Measurements from ENCODE around the gene ANKRD36.
"Not testable (repeated sequence)": the region's sequence is repeated elsewhere in the genome, so short reads cannot be mapped to it uniquely, and the experiment has no call there.

ANKRD36 gene

DNA sequence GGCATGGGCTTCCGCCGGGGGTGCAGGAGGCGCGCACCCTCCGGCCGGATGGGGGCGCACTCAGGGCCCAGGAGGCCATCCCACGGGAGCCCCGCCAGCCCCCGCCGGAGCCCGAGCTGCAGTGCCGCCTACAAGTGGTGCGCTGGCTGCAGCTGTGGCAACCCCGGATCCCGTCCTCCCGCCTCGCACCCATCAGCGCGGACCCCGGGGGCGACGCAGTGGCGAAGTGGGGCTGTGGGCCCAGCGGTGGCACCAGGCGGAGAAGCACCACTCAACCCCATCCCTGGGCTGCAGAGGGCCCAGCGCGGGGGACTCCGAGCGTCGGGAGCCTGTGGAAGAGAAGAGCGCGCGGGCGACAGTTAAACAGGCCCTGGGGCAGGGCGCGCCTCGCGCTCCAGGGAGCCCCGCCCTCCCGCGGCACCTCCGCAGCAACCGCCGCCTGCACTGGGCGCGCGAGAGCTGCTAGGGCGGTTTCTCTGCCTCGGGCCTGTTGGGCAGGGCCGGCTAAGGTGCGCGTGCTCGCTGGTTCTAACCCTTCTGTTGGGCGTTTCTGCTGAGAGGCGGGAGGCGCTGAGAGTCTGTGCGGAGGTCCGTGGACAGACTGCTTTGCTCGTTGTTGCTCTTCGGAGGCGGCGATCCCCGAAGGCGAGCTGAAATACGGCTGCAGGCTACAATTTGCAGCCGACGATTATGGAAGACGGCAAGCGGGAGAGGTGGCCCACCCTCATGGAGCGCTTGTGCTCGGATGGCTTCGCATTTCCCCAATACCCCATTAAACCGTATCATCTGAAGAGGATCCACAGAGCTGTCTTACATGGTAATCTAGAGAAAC lies at the start of gene ANKRD36:
Gene ANKRD36, plus strand, starts transcription at position 104 of the 832 bp plus-strand sequence. Its CDS starts 587 bp downstream, at position 691.
- DNase-seq: not testable (repeated sequence)

DNA sequence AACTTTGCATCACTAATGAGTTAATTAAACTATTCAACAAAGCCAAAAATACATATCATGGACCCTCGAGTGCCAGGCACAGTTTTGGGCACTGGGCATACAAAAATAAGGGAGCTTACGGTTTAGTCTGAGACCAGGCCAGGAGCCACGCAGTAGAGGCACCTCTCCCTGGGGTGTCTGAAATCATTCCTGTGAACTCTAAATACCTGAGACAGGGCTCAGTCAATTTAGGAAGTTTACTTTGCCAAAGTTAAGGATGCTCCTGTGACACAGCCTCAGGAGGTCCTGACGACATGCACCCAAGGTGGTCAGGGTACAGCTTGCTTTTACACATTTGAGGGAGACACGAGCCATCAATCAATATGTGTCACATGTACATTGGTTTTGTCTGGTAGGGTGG lies 46.9 kb upstream of the ANKRD36 start:
- DNase-seq: not testable (repeated sequence)

DNA sequence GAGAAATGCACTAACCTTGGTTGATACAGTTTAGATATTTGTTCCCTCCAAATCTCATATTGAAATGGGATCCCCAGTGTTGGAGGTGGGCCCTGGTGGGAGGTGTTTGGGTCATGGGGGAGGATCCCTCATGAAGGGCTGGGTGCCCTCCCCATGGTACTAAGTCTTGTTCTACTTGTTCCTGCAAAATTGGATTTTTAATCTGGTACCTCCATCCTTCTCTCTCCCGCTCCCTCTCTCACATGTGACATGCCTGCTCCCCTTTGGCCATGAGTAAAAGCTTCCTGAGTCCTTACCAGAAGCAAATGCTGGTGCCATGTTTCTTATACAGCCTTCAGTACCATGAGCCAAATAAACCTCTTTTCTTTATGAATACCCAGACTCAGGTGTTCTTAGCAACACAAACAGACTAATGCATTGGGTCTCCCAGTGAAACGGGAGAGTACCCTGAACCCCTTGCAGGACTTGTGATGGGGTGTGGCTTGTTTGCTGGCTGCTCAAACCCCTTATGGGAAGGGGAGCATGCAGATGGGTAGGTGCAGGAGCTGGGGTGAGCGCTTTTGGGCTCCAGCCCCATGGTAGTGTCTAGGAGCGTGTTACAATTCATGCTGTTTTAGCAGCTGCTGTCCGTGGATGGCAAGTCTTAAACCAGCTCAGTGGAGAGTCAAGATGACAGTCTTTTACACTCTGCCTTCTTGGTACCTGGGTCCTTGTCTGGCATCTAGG lies 45.5 kb upstream of the ANKRD36 start:
- DNase-seq: peak in 1 of 2 experiments; percentile 16

DNA sequence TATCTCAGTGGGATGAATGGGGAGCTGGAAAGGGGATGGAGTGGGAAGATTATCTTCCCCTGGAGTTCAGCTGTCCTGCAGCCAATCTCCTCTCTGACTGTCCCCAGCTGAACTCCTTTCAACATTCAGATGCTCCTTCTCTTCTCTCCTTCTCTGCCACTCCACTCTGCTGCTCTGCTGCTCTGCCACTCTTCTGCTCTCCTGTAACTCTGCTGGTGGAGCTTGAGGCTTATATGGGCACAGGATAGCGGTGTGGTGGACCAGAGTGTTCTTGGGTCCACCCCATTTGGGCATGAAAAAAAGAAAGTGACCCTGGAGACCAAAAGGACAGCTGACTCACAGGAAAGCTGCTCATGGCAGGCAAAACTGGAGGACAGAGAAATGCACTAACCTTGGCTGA lies 44.9 kb upstream of the ANKRD36 start:
- peak in 1 of 2 experiments; percentile 16 for DNase-seq

DNA sequence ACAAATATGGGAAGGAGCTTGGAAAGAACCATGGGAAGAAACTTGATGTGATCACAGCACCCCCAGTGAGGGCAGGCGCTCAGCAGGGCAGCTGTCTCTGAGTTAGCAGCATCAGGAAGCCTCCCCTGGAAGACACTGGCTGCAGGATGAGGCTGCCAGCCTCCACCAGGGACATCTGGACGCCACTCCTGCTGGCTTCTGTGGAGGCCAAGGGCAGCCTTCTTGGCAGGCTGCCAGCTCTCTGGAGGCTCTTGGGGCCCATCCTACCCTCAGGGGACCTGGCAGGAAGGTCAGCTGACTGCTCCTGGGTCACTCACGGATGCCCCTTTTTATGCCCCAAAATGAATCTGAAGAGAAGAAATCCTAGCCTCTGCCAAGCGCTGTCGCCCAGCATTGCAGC lies 44.2 kb upstream of the ANKRD36 start:
- DNase-seq: peak; percentile 18 to 73

DNA sequence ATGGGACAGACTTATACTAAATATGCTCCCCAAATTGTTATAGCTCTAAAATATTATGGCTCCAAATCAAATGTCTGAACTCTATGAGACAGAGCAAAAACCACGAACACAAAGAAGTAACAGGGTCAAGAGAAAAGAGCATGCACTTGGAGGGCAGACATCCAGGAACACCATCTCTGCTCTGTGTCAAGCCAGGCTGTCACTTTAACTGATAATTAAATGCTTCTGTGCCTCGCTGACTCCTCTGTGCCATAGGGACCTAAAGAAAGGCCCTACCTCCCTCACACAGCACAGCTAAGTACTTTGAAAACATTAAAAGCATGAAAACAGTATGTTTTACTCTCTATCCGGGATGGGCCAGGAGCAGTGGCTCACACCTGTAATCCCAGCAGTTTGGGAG lies 42.0 kb upstream of the ANKRD36 start:
- not testable (repeated sequence) for DNase-seq

DNA sequence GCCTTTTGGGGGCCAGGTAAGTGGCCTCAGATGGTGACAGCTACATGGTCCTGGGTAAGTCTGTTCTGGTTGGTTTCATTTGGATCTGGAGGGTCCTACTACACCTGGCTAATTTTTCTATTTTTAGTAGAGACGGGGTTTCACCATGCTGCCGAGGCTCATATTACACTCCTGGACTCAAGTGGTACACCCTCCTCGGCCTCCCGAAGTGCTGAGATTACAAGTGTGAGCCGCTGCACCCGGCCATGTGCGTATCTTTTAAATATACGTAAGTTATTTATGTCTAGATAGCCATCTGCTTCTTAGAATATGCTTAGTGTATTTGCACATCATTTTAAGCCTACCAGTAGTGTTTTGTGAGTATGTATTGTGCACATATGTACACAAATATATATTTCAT lies 35.7 kb upstream of the ANKRD36 start:
- DNase-seq: peak; percentile 22 to 63

DNA sequence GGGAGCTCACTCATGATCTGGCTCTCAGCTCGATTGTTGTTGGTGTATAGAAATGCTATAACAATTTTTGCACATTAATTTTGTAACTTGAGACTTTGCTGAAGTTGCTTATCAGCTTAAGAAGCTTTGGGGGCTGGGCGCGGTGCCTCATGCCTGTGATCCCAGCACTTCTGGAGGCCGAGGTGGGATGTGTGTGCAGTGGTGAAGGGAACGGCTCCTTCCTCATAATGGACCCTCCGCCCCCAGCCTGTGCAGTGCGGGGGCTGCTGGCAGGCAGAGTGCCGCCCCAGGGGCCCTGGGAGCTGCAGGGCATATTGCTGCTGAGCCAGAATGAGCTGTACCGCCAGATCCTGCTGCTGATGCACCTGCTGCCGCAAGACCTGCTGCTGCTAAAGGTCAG lies 32.1 kb upstream of the ANKRD36 start:
- DNase-seq: peak in 1 of 2 experiments; percentile 6

DNA sequence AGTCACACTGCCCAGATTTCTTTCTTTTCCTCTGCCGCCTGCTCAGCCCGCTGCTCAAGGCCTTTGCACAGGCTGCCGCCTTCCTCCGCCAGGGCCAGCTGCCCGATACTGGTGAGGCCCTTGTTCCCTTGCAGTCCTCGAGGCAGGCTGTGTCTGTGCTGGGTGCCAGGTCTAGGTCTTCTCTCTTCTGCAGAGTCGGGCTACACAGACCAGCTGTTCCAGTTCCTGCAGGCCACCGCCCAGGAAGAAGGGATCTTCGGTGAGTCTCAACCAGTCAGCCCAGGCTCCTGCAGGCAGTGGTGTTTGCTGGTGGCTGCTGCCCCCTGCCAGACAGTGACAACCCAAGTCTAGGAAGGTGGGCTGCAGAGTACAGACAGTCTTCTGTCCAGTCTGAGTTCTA lies 30.7 kb upstream of the ANKRD36 start:
- peak; percentile 13 to 69 for DNase-seq

DNA sequence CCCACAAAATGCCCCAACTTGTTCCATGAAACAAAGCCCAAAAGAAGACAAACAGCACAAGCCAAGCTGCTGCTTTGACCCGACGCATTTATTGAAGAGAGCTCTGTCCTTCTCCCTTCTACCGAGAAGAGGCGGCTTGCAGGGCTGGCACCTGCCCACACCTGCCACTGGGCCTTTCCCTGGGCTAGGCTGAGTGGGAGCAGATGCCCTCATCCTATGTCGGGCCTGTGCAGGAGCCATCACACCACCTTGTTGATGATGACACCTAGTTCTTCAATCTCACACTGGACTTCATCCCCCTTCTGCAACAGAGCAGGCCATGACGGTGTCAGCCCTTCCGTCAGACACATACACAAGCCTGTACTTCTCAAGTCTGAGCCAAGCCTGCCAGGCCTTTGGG lies 29.4 kb upstream of the ANKRD36 start:
- DNase-seq: not testable (repeated sequence)

DNA sequence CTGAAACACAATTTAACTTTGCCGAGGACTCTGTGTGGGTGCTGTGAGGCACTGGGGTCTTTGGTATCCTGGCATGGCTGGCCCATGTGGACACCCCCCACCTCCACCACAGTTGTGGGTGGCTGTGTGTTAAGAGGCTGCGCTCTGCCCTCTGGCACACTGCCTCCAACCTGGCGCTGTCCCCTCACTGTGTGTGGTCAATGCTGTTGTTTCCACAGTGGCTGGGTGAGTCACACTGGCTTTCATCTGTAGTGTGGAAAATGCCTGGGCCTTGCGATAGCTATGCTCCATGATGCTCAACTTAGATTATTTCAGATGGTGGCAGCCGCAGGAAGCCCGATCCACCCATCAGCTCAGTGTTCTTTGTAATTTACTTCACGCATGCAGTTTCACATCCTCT lies 27.9 kb upstream of the ANKRD36 start:
- DNase-seq: not testable (repeated sequence)

DNA sequence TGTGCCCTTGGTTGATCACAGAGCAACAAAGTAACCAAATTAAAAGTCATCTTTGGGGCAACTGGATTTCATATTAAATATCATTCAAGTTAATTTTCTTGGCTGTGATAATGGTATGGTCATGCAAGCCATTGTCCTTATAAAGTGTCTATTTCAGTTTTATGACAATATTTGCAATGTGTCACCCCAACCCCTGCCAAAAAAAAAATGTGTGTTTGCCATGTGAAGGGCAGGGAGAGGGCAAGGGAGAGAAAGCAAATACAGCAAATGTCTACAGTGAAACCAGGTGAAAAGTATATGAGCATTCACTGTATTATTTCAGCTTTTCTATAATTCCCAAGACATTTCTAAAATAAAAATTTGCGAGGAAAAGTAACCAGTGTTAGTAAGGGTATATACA lies 24.2 kb upstream of the ANKRD36 start:
- not testable (repeated sequence) for DNase-seq

DNA sequence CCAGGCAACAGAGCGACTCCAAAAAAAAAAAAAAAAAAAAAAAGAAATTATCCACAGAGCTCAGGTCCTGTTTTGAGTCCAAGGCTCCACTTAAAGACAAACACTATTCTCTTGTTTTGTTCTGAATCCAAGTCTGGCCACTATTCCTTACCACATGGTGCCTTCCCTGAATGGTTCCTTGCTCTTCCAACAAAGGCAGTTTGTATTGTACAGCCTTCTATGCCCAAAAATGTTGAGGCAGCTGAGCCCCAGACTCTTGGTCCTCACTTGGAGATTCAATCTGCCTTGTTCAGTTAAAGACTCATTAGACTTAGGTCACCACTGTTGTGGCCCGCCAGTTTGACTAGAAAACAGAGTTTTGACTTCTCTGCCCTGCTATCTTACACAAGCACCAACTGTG lies 20.0 kb upstream of the ANKRD36 start:
- not testable (repeated sequence) for DNase-seq

DNA sequence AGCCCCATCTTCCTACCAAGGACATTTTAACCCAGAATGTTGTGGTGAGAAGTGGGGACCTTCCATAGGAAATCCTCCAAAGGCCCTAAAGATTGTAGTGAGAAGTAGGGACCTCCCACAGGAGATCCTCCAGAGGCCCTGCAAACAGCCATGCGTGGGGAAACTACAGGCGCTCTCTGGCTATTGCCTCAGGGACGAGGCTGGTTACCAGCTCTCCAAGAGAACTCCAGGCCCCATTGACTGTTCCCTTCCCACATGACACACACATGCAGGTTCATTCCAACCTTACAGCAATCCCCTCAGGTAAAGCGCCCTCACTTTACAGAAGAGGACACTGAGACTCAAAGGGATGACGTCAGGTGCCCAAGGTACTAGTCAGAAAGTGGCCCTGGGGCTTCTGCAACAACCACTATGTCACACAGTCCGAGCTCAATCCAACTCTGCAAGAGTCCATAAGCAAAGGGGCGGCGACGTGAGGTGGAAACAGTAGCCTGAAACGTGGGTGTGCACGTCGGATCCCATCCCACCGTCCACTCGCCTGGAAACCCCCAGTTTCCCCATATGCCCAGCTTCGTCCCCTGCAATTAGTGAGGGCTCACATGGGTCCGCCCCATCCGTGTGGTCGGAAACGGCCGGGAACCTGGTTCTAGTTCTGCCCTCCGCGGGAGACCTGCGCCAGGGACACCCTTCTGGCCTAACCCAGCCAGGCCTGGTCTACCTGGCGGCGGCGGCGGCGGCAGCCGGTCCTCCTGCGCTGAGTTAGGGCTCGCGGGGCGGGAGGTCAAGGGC lies 18.8 kb upstream of the ANKRD36 start:
- not testable (repeated sequence) for DNase-seq

DNA sequence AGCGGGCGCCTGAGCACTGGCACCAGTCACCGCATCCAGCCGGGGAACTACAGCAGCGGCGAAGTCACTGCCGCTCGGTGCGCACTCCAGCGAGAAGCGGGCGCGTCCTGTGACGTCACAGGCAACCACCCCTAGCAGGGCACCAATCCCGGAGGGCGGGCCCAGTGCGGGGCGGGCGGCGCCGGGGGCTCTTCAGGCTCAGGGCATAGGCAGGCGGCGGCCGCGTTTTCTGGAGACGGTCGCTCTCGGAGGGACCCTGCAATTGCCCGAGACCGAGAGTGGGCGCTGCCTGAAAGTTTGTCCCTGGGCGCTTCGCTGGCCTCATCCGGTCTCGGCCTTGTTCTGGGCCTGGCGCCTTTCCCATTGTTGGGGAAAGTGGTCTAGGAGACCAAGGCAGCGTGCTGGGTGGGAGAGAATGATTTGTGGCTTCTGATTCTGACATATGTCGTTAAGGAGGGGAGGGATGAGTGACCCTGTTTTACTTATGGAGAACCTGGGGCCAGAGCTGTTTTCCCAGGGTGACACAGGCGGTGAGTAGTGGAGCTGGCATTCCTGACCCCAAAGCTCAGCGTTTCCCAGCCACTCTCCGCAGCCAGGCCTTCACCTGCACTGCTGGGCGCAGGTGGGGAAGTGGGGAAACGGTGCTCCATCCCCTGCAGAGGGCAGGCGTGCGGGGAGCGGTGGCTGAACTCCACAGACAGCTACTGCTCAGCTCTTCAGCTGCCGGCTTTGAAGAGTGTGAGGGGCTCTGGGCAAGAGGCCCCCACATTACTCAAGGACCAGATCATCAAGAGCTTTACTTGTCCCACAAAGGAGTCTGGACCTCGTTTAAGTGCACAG lies 18.0 kb upstream of the ANKRD36 start, which contains the start of gene FAHD2B:
Gene FAHD2B, minus strand, starts transcription at position 111 of the 840 bp plus-strand sequence. CDS start 3,176 bp downstream, outside the sequence.
- peak; percentile 18 to 56 for DNase-seq

DNA sequence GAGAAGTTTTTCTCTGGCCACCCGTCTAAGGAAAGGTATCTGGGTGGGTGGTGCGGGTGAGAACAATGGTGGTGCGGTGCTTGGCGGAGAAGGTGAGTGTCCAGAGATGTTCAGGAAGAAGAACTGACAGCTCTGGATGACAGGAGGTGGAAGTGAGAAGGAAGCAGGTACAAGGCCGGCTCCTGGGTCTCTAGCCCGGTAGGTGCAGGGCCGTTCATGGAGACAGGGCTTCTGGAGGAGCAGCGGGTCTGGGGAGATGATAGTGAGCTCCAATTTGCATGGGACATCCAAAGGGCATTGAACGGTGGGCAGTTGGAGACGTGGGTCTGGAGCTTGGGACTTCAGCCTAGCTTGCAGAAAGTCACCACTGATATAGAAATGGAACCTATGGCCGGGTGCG lies 17.3 kb upstream of the ANKRD36 start:
- DNase-seq: no peak

DNA sequence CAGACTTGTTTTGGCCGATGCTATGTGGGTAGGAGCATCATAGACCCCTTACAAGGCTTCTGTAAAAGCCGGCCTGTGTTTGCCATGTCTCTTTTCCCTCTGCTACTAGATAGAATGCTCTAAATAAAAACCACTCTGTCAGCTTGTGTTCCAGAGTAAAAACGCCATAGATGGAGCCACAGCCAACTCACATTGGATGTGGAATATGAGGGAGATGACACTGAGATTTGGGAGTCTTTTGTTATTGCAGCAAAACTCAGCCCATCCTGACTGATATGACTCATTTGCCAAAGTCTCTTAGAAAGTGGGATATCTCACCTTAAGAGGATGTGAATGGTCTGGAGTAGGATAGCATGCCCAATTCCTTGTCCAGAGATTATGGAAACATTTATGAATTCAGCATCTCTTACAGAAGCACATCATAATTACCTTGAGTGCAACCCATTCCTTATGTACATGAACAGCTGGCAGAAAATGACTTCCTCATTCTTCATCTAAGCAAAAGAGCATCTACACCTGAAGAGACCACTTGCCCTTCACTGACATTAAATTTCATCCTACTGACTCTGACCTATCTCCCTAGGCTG lies 14.1 kb upstream of the ANKRD36 start:
- not testable (repeated sequence) for DNase-seq

DNA sequence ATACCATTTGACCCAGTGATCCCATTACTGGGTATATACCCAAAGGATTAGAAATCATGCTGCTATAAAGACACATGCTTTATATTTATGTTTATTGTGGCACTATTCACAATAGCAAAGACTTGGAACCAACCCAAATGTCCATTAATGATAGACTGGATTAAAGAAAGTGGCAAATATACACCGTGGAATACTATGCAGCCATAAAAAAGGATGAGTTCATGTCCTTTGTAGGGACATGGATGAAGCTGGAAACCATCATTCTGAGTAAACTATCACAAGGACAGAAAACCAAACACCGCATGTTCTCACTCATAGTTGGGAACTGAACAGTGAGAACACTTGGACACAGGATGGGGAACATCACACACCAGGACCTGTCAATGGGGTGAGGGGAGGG lies 6.1 kb upstream of the ANKRD36 start:
- DNase-seq: not testable (repeated sequence)

DNA sequence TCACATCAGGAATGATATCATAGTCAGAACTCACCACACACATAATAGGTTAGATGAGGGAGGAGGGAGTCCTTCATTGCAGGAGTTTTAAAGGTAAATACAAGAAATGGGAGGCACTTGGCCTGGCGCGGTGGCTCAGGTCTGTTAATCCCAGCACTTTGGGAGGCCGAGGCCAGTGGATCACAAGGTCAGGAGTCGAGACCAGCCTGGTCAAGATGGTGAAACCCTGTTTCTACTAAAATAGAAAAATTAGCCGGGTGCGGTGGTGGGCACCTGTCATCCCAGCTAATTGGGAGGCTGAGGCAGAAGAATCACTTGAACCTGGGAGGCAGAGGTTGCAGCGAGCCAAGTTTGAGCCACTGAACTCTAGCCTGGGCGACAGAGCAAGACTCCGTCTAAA lies 1.7 kb upstream of the ANKRD36 start:
- DNase-seq: not testable (repeated sequence)

DNA sequence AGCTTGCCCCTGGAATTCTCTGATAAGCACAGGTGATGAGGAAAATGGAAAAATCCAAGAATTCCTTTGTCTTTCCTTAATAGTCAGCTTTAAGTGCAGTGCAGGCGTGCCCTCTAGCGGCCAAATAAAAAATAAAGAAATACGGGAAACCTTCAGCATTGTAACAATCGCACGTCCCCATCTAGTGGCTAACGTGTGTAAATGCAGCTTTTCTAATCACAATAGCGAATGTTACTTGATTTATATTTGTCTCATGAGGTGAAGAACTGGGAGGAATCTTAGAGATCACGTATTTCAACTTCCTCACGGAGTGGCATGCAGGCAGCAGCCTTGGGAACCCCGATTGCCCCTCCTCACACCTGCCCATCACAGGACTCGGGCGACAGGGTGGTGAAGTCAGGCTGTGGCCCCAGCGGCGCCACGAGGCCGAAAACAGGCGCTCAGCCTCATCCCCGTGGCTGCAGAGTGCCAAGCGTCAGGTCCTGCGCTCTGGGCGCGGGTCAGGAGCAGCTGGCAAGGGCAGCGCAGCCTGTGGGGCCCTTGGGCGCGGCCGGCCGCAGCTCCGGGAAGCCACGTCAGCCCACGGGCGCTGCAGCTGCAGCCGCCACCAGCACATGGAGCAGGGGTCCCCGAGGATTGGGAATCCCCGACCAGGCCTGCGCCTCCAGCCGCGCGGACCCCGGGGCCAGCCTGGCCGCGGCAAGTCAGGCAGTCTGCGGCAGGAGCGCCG lies 468 bp upstream of the ANKRD36 start:
- DNase-seq: not testable (repeated sequence)

DNA sequence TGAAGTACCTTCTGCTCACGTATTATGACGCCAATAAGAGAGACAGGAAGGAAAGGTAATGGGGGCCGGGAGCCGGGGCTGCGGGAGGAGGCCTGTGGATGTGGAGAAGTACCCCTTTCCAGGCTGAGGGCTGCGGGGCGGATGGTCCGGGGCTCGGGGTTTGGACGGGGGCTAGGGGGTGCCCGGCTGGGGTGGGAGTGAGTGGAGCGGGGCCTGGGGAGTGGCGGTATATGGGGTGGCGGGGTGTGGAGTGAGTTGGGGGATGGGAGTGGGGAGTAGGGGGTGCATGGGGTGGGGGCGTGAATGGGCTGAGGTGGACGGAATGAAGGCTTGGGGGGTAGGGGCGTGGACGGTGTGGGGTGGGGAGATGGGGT lies 916 bp downstream of the ANKRD36 start:
- not testable (repeated sequence) for DNase-seq
